HuH-7 (cell line): ENCODE data around the gene TCEANC2.

ENCODE experiments used
- DNase-seq: peaks from one replicate; pipeline ENCODE4 v3.0.0; 2011; ENCODE audit warnings: low spot score

TCEANC2 gene

GRCh38 chr1:54114955-54115354 lies 61.5 kb downstream of the TCEANC2 start:
- no peak for DNase-seq

GRCh38 chr1:54115520-54115919 lies 62.1 kb downstream of the TCEANC2 start:
- no peak for DNase-seq

- no peak for DNase-seq
These were observed 64.6 kb downstream of the TCEANC2 start for GRCh38 chr1:54117815-54118563.

- no peak for DNase-seq
These were observed 65.3 kb downstream of the TCEANC2 start for GRCh38 chr1:54118704-54119103.

GRCh38 chr1:54120018-54120697 lies 66.8 kb downstream of the TCEANC2 start:
- DNase-seq: no peak

GRCh38 chr1:54120698-54121481 lies 67.5 kb downstream of the TCEANC2 start:
- no peak for DNase-seq

- peak; percentile 90 for DNase-seq
These were observed 68.2 kb downstream of the TCEANC2 start for GRCh38 chr1:54121482-54122134.

GRCh38 chr1:54122135-54122751 lies 68.8 kb downstream of the TCEANC2 start:
- peak; percentile 48 for DNase-seq

- no peak for DNase-seq
These were observed 69.6 kb downstream of the TCEANC2 start for GRCh38 chr1:54122992-54123391.

- DNase-seq: no peak
These were observed 71.1 kb downstream of the TCEANC2 start for GRCh38 chr1:54124472-54124871.

GRCh38 chr1:54124906-54125305 lies 71.5 kb downstream of the TCEANC2 start:
- DNase-seq: no peak

- peak; percentile 53 for DNase-seq
These were observed 72.1 kb downstream of the TCEANC2 start for GRCh38 chr1:54125386-54126070.

- DNase-seq: no peak
These were observed 72.9 kb downstream of the TCEANC2 start for GRCh38 chr1:54126271-54126815.

- DNase-seq: no peak
These were observed 74.3 kb downstream of the TCEANC2 start for GRCh38 chr1:54127594-54128300.

- DNase-seq: no peak
These were observed 76.5 kb downstream of the TCEANC2 start for GRCh38 chr1:54129858-54130257.

GRCh38 chr1:54131419-54131818 lies 78.0 kb downstream of the TCEANC2 start:
- DNase-seq: no peak

GRCh38 chr1:54132495-54132894 lies 79.1 kb downstream of the TCEANC2 start:
- DNase-seq: no peak

- no peak for DNase-seq
These were observed 80.9 kb downstream of the TCEANC2 start for GRCh38 chr1:54134295-54134694.

GRCh38 chr1:54135436-54136120 lies 82.2 kb downstream of the TCEANC2 start:
- DNase-seq: no peak
